Prostate gland (tissue), 2 donors: Measurements from ENCODE around the gene CARD9. TPM values are rescaled to one million over a fixed set of nuclear protein-coding genes. Genes with fewer than 3 reads are reported as not detected.
"Not testable (repeated sequence)": the region's sequence is repeated elsewhere in the genome, so short reads cannot be mapped to it uniquely, and the experiment has no call there.

Experiments
- DNase-seq: peaks from one replicate; pipeline ENCODE4 v3.0.0-alpha.2; 2019; ENCODE audit warnings: low spot score
- H3K27ac ChIP-seq, 2 donors: fragments of 200-600 bp; sonication (generic); 2 replicates each; pipeline ENCODE4 v1.5.1; 2017 to 2019
- H3K27me3 ChIP-seq: fragments of 200-600 bp; sonication (generic); replicated peaks from 2 replicates; pipeline ENCODE4 v1.5.1; 2019; ENCODE audit not compliant: insufficient read depth
- H3K36me3 ChIP-seq, 2 donors: fragments of 200-600 bp; sonication (generic); 1 replicate in 1 of 2; 2 replicates in 1 of 2; pipeline versions ENCODE4 v1.5.1 to v1.8.1; 2017 to 2019
- H3K4me1 ChIP-seq: fragments of 200-600 bp; sonication (generic); replicated peaks from 2 replicates; pipeline ENCODE4 v1.5.1; 2019
- H3K4me3 ChIP-seq, 2 donors: fragments of 200-600 bp; sonication (generic); 2 replicates each; pipeline ENCODE4 v1.5.1; 2017 to 2019
- H3K9me3 ChIP-seq: fragments of 200-600 bp; sonication (generic); 2 replicates; pipeline ENCODE4 v1.5.1; 2017
- CTCF ChIP-seq, 4 experiments: fragments of 200-600 bp in 2 of 4; fragments of 450-650 bp in 2 of 4; sonication (generic) in 2 of 4; IDR thresholded peaks; 1 replicate in 3 of 4; 2 replicates in 1 of 4; pipeline ENCODE4 v1.5.1; 2016 to 2019; ENCODE audit warnings: antibody characterized with exemption in 4 of 4, mild to moderate bottlenecking in 2 of 4, moderate library complexity in 2 of 4
- POLR2A ChIP-seq: fragments of 450-650 bp; IDR thresholded peaks from one replicate; pipeline ENCODE4 v1.6.1; 2016; ENCODE audit warnings: antibody characterized with exemption, mild to moderate bottlenecking
- POLR2AphosphoS5 ChIP-seq: sonication (generic); formaldehyde crosslinking; IDR thresholded peaks from one replicate; pipeline ENCODE4 v1.6.1; 2017; ENCODE audit warnings: antibody characterized with exemption
- WGBS: methylation state at CpG from one replicate; pipeline ENCODE4 v1.1.5; 2018; 5-methylcytosine and 5-hydroxymethylcytosine counted together
- intact Hi-C: fragments of 100-400 bp; cut with DNase I; formaldehyde crosslinking; loops from one replicate; pipeline ENCODE4 v1.14.2; 2022
- total RNA-seq, 2 donors: library from RNA; depleted of rRNA; stranded (reverse); fragments of >200 nt; gene quantifications; one replicate each; pipeline ENCODE4 v1.1.0, GENCODE V29; 2016

CARD9 gene
- total RNA-seq, 2 donors from 2014 or later = 1.5 to 3.4 TPM

GRCh38 chr9:136352682-136353081 is 20.8 kb downstream of the CARD9 start:
- no peak overlapping the region for H3K27ac ChIP-seq
- H3K4me1 ChIP-seq = no peaks in the 10 kb centered on the region
- WGBS = 58% methylated on average over 13 of the region's 16 CpGs
- H3K36me3 ChIP-seq = no peaks in the 10 kb centered on the region
- intact Hi-C loops = no loop called here
- no peak for DNase-seq
- H3K4me3 ChIP-seq = no peak overlapping the region
- no peaks in the 10 kb centered on the region for H3K9me3 ChIP-seq
- TF ChIP-seq POLR2AphosphoS5 = no peak
- no peak for TF ChIP-seq POLR2A
- TF ChIP-seq CTCF (IDR thresholded peaks at IDR 0.05) = no peak
- no peaks in the 10 kb centered on the region for H3K27me3 ChIP-seq

- H3K27ac ChIP-seq, H3K4me1 ChIP-seq, H3K36me3 ChIP-seq, intact Hi-C loops, H3K27me3 ChIP-seq, DNase-seq, H3K9me3 ChIP-seq, H3K4me3 ChIP-seq: not testable (repeated sequence)
- 94% methylated on average over 8 of the region's 24 CpGs for WGBS
Measured at GRCh38 chr9:136351868-136352267, 21.6 kb downstream of the CARD9 start.

DNA sequence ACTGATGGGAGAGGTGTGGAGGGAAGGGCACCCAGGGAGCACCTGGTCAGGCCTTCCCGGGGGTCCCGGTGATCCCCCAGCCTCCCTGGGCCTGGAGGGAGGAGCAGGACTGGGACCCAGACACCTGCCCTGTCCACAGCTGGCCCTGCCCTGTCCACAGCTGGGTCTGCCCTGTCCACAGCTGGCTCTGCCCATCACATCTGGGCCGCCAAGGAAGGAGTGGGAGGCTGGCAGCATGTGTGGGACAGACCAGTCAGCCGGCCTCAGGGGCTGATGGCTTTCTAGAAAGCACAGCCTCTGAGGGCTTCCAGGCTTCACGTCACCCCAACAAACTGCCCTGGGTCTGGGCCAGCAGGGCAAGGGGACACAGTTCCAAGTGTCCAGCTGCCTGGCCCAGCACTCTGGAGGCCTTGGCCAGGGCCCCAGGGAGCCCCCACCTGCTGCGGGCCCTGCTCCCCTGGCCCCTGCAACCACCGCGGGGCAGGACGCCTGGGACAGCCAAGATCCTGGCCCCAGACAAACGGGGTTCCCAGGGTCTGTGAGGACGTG is 22.1 kb downstream of the CARD9 start:
- Histone ChIP-seq H3K36me3 (no peaks in the 10 kb centered on the region), H3K4me3 (no peak overlapping the region), H3K27ac (no peak overlapping the region), H3K27me3 (no peaks in the 10 kb centered on the region), H3K4me1 (no peaks in the 10 kb centered on the region), H3K9me3 (no peaks in the 10 kb centered on the region)
- intact Hi-C loops = no loop called here
- TF ChIP-seq POLR2A (no peak), POLR2AphosphoS5 (no peak), CTCF (IDR thresholded peaks at IDR 0.05) (no peak)
- 81% methylated on average over 5 of the region's 11 CpGs for WGBS
- DNase-seq = no peak

DNA sequence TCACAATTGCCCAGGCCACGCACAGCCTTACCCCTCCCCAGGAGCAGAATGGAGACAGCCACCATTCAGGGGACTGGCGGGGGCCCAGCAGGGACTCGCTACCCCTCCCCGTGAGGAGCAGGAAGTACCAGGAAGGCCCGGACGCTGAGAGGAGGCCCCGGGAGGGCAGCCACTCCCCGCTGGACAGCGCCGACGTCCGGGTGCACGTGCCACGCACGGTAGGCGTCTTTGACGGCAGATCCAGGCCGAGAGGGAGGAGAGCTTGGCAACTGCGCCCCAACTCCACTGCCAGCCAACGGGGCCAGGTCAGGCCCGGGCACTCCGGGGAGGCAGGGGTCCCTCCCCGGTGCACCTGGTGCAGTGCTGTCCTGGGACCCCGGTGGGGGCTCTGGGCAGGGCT is 23.9 kb downstream of the CARD9 start:
- 87% methylated on average over 17 of the region's 24 CpGs for WGBS
- no peaks in the 10 kb centered on the region for H3K4me1 ChIP-seq
- H3K9me3 ChIP-seq = no peaks in the 10 kb centered on the region
- no peak for DNase-seq
- H3K36me3 ChIP-seq = no peaks in the 10 kb centered on the region
- H3K27ac ChIP-seq = no peak overlapping the region
- TF ChIP-seq POLR2AphosphoS5 (no peak), CTCF (IDR thresholded peaks at IDR 0.05) (no peak), POLR2A (no peak)
- no peaks in the 10 kb centered on the region for H3K27me3 ChIP-seq
- H3K4me3 ChIP-seq = no peak overlapping the region
- intact Hi-C loops = no loop called here

DNA sequence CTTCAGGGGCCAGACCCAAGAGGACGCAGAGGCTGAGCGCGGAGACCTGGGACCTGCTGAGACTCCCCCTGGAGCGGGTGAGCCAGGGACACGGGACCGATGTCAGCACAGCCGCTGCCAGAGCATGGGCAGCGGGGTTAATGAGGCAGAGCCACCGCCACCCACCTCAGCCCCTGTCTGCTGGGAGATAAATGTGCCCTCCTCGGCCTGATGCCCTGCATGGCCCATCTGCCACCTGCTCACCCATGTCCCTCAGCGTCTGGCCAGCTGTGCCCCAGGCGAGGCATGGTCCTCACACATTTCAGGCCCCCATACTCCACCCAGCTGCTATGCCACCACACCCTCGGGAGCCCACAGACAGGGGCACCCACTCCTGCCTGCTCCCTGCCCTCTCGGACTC is 24.8 kb downstream of the CARD9 start:
- Histone ChIP-seq H3K27ac (no peak overlapping the region), H3K9me3 (no peaks in the 10 kb centered on the region), H3K4me3 (no peak overlapping the region), H3K36me3 (no peaks in the 10 kb centered on the region), H3K4me1 (no peaks in the 10 kb centered on the region), H3K27me3 (no peaks in the 10 kb centered on the region)
- intact Hi-C loops = no loop called here
- no peak for TF ChIP-seq CTCF (IDR thresholded peaks at IDR 0.05)
- TF ChIP-seq POLR2AphosphoS5 = no peak
- no peak for TF ChIP-seq POLR2A
- no peak for DNase-seq
- WGBS = 86% methylated on average over 12 of the region's 14 CpGs
